SU-DHL-6 (cell line): ENCODE measurements around the gene RBPMS2.

ENCODE experiments used
- CTCF ChIP-seq: fragments of 200-600 bp; sonication (generic); IDR thresholded peaks from one replicate; pipeline ENCODE4 v1.5.1; 2017; ENCODE audit warnings: antibody characterized with exemption, mild to moderate bottlenecking, low read length, moderate library complexity; ENCODE audit not compliant: insufficient read depth, poor library complexity, severe bottlenecking
- EZH2phosphoT487 ChIP-seq: fragments of 200-600 bp; sonication (generic), shearing (Covaris generic); conservative IDR thresholded peaks from 2 replicates; pipeline ENCODE4 v1.6.1; 2018; ENCODE audit warnings: mild to moderate bottlenecking, antibody characterized with exemption, low read length, moderate library complexity, mixed read lengths

GRCh38 chr15:64746921-64747320 is 28.5 kb downstream of the RBPMS2 start:
- TF ChIP-seq CTCF (no peak), EZH2phosphoT487 (no peak)
